ENCODE results near the gene NEK6.

NEK6 gene

DNA sequence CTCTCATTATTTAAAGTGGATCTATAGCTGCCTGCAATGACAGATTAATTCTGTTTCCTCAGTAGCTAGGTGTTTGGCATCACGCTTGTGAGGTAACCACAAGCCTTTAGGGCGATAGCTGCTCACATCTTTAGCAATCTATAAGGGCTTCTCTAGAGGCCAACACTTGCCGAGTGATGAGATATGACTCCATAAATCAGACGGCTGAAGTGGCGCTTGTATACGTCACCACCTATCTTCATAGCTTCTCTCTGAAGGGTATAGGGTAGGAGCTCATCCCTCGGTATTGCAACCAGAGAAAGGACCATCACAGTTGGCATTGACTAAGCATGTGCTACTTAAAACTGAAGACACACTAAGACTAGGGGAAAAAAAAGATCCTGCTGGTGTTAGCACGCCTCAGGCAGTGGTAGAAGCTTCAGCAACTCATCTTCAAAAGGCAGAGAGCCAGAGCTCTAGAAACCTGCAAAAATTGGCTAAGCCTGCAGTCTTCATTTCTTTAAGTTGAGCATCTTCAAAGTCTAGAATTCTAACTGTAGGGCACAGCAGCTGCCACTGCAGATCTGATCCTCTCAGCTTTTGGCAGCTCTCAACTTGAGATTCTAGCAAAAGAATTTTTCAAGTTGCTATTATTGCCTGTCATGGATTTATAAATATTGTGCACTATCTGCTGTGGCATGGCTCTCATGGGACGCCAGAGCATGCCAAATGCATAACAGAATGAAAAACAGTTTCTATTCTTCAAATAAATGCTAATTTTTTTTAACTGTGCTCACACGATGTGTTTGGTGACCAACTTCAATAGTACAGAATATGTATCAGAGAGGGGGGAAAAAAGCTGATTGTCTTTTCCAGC lies 120.0 kb downstream of the NEK6 start:
- Histone ChIP-seq H3K9ac (ENCODE audit: low read depth, low read length) (no peak overlapping the region), H3K36me3 (ENCODE audit: insufficient read depth, low read length) (no peaks in the 10 kb centered on the region; the same call in 1 of the 2 replicates), H3K9me3 (ENCODE audit: control insufficient read depth, insufficient read depth, low read length) (no peaks in the 10 kb centered on the region; the same call in 1 of the 2 replicates), H3K4me1 (ENCODE audit: insufficient read depth, low read length) (no peaks in the 10 kb centered on the region)

DNA sequence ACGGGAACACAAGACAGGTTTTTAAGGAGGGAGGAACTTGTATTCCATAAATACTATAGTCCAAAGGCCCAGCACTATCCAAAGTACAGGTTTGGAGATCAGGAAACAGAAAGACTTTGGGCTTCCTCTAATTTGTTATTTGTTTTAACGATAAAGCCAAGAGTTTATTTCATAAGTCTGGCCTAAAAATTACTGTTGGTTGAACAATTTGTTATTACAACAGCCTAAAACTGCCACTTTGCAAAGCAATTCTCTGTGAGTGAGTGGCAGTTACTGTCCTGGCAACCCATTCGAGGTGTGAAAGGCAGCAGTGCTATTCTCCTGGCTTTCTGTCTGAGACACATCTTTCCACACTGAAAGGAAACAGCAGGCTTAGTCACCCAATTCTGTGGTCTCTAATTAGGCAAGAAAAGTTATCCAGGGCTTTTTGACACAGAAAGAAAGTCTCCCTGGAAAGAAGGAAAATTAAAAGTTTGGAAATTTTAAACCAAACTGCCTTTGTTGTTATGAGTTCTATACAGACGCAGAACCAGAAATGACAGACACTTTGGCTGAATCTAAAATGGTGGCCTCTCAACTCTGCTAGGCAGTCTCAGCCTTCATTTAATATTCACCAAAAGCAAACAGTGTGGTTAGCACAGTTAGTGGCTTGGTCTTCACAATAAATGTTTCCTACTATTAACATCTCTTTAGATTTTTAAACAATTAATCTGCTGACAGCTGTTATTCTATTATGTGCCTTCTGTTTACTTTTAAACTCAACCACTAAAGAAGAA lies 123.6 kb downstream of the NEK6 start:
- Histone ChIP-seq H3K9ac (ENCODE audit: low read depth, low read length) (no peak overlapping the region), H3K36me3 (ENCODE audit: insufficient read depth, low read length) (no peaks in the 10 kb centered on the region; the same call in 1 of the 2 replicates)

DNA sequence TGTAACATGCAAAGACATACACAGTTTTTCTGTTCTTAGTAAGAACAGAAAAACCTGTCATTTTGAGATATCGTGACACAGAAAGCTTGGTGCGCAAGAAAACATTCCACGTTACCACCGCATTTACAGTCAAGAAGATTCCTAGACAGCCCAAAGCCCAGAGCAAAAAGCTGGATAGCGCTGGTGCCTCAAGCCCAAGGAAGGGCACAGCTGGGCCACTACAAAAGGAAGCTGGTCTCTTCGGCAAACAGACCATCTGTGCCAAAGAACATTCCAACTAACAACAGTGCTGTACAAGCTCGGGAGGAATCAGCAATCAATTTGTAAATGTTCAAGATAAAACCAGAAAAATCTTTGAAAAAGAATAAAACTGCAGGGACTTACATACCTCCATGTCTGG lies 126.5 kb downstream of the NEK6 start:
- no peak overlapping the region for H3K9ac ChIP-seq (ENCODE audit: low read depth, low read length)
- no peaks in the 10 kb centered on the region for H3K36me3 ChIP-seq (ENCODE audit: insufficient read depth, low read length)
- no peaks in the 10 kb centered on the region for H3K9me3 ChIP-seq (ENCODE audit: control insufficient read depth, insufficient read depth, low read length)

More for the DNA sequence above, 123.6 kb downstream of the NEK6 start:
- Histone ChIP-seq H3K9me3 (ENCODE audit: control insufficient read depth, insufficient read depth, low read length) (no peaks in the 10 kb centered on the region), H3K4me1 (ENCODE audit: insufficient read depth, low read length) (peaks cover 1% of the 10 kb centered on the region; the same call in 1 of the 2 replicates)

DNA sequence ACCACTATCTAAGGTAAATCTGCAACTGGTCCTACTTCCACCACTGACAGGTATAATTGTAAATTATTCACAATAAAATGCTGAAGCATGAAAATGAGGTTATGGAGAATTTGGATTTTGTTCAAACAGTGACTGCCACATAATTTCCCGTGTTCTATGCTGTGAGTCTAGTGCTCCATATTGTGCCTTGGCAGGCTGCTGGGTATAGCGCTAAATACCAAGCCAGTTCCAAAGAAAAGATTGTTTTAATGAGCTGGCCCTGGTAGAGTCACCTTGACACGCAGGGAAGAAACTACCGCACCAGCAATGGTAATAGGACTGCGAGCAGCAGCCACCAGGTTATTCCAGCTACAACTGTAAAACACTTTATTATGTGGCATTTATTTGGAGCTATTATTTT lies 127.1 kb downstream of the NEK6 start:
- H3K4me1 ChIP-seq (ENCODE audit: insufficient read depth, low read length), result peaks cover 4% of the 10 kb centered on the region; the same call in 1 of the 2 replicates
- H3K9me3 ChIP-seq (ENCODE audit: control insufficient read depth, insufficient read depth, low read length), result no peaks in the 10 kb centered on the region
- H3K9ac ChIP-seq (ENCODE audit: low read depth, low read length), result no peak overlapping the region
- H3K36me3 ChIP-seq (ENCODE audit: insufficient read depth, low read length), result no peaks in the 10 kb centered on the region

More for the DNA sequence above, 126.5 kb downstream of the NEK6 start:
- peaks cover 4% of the 10 kb centered on the region; the same call in 1 of the 2 replicates for H3K4me1 ChIP-seq (ENCODE audit: insufficient read depth, low read length)

DNA sequence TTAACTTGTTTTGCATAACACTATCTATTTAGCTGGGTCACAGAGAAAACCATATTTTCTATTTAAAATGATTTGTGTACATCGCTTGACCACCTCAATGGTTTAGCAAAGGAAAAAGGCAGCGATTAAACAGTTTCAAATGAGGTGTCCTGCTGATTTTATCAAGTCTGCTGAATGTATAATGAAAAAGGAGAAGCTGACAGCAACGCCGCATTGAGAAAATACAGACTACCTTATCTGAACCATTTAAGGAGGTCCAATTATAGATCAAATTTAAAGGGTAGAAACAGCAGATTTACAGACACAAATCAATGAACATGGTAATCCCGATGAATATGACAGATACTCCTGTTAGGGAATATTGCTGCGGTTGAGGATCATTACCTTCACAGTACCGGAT lies 127.9 kb downstream of the NEK6 start:
- Histone ChIP-seq H3K9ac (ENCODE audit: low read depth, low read length) (no peak overlapping the region), H3K36me3 (ENCODE audit: insufficient read depth, low read length) (no peaks in the 10 kb centered on the region), H3K4me1 (ENCODE audit: insufficient read depth, low read length) (peaks cover 6% of the 10 kb centered on the region; the same call in 1 of the 2 replicates), H3K9me3 (ENCODE audit: control insufficient read depth, insufficient read depth, low read length) (no peaks in the 10 kb centered on the region)

DNA sequence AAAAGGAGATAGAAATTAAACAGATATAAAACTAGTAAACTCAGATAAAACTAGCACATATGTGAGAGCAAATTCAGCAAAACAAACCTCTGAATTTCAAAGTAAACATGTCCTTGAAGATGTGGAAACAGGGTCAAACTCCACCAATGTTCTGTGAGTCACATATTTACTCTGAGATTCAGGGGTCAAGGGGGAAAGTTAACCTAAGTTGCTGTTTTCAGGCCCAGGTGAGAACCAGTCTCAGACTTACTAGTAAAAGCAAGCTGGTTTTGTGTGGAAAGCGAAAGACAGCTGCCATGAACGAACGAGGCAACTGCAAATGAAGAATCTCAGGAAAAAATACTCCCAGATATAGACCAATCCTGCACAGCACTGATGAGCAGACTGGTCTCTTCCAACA lies 128.5 kb downstream of the NEK6 start:
- Histone ChIP-seq H3K9ac (ENCODE audit: low read depth, low read length) (no peak overlapping the region), H3K36me3 (ENCODE audit: insufficient read depth, low read length) (no peaks in the 10 kb centered on the region), H3K4me1 (ENCODE audit: insufficient read depth, low read length) (peaks cover 11% of the 10 kb centered on the region), H3K9me3 (ENCODE audit: control insufficient read depth, insufficient read depth, low read length) (no peaks in the 10 kb centered on the region)

DNA sequence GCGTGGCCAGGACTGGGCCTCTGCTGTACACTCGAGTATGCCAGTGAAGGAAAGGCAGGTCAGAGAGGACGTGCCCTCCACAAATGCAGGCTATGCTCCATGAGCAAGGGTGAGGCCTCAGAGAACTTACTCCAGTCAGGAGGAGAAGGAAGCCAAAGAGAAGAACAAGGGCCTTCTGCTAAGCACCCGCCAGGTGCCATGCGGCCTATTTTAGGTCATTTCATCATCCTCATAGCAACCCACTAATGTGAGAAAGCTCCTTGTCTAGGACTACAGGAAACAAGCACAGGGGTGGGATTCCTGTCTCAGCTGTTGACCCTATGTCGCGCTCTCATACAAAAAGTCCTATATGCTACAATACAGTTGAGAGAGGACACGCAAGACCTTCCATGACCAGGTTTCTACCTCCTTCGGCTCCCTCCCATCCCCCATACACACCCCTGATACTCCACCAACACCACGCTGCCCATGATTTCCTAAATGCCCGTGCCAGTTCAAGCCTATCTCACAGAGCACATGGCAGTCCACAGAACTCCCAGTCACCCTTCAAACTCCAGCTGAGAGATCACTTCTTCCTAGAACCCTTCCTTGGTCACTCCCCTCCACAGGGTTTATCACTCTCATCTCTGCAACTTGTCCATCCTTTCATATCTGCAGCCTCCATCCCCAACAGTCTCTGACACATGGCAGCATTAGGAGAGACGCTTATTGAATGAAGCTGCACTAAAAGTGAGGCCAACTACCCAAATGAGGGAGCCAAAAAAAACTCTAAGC lies 130.7 kb downstream of the NEK6 start:
- no peak overlapping the region for H3K9ac ChIP-seq (ENCODE audit: low read depth, low read length)
- peaks cover 33% of the 10 kb centered on the region for H3K4me1 ChIP-seq (ENCODE audit: insufficient read depth, low read length)
- no peaks in the 10 kb centered on the region for H3K36me3 ChIP-seq (ENCODE audit: insufficient read depth, low read length)
- H3K9me3 ChIP-seq (ENCODE audit: control insufficient read depth, insufficient read depth, low read length), result no peaks in the 10 kb centered on the region

DNA sequence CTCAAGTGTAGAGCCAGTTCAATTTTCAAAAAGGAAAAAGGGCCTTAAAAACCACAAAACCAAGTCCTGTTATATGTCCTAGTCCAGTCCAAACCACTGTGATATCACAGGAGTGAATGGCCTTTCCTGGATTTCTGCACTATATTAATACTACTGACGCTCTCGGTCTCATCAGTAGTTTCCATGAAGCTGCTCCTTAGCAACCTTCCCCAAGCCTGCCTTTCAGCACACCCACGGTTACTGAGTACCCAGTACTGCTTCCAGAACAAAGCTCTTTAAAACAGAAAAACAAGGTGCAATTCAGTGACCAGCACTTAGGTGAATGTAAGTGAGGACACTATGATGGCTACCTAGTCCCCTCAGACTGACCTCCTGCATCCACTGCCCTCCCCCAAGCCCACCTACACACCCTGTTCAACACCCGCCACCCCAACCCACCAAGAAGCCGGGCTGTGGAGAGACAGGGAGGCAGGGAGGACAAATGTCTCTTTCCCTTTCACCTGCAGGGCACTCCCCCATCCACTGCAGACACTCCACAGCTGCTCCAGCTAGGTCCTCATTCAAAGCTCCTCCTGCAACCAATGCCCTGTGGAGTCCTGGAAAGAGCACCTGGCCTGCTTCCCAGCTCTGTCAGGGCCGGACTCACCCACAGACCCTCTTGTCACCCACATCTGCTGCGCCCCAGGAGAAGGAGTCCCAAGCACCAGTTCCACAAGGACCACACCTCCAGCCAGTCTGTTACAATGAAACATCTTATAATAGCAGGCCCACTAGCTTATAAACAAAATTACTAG lies 131.6 kb downstream of the NEK6 start:
- Histone ChIP-seq H3K9ac (ENCODE audit: low read depth, low read length) (no peak overlapping the region), H3K4me1 (ENCODE audit: insufficient read depth, low read length) (peaks cover 42% of the 10 kb centered on the region), H3K9me3 (ENCODE audit: control insufficient read depth, insufficient read depth, low read length) (no peaks in the 10 kb centered on the region), H3K36me3 (ENCODE audit: insufficient read depth, low read length) (no peaks in the 10 kb centered on the region)

DNA sequence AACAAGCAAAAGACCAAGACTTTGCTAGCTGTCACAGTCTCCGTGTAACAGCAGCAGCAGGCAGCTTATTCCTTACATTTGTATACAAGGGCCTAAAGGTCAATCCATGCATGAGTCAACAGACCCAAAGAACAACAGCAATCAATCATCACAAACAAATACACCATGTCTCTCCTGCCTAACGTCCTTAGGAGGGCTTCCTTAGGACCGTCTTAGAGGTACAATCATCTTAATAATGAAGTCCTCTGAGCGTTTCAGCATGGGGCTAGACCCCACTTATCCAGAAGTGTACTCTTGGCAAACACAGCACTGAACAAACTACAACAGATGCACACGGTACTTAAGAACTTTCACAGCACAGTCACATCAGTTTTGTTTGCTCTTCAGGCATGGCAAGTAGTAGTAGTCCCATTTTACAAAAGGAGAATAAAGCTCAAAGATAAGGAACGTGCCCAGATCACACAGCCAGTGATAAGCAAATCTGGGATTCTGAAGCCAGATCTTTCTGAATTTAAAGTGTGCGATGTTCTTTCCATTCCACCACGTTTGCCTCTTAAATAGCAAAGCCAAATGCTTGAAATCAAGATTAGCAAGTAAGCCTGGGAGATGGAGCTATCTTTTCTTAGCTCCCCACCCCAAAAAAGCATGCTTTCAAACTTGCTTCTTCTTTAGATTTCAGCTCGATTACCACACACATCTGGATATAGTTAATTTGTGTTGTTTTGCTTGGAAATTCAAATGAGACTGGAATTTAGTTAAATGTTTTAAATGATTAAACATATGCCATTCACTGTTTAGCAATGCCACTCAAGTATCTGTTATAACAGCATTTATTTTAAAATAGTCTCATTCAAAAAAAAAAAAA lies 133.3 kb downstream of the NEK6 start:
- Histone ChIP-seq H3K9ac (ENCODE audit: low read depth, low read length) (no peak overlapping the region), H3K36me3 (ENCODE audit: insufficient read depth, low read length) (no peaks in the 10 kb centered on the region), H3K9me3 (ENCODE audit: control insufficient read depth, insufficient read depth, low read length) (no peaks in the 10 kb centered on the region), H3K4me1 (ENCODE audit: insufficient read depth, low read length) (peaks cover 42% of the 10 kb centered on the region)

DNA sequence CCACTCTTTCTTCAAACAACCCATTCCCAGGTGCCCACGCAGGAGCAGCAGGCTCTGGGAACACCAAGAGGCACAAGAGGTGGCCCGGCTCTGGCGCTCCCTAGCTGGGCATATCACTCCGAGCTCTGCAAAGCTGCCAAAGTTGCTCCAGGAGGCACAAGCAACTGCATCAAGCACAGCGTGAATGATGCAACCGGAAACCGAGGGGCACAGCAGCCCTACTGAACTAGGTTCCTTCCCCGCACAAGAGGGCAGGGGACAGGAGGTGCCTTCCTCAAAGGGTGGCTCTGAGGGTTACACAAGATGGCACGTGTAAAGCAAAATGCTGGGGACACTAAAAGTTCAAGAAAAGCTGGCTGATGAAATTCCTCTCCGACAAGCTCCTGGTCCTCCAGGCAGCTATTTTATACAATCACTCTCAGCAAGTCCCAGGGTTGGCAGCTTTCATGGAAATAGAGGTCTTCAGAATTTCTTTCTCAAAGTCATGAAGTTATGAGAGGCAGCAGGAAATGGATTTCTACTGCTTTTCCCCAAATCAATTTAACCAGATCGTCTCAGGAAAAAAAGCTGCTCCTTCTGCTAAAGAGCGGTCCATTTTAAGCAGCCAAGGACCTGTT lies 134.6 kb downstream of the NEK6 start:
- peaks cover 38% of the 10 kb centered on the region for H3K4me1 ChIP-seq (ENCODE audit: insufficient read depth, low read length)
- no peaks in the 10 kb centered on the region for H3K9me3 ChIP-seq (ENCODE audit: control insufficient read depth, insufficient read depth, low read length)
- H3K9ac ChIP-seq (ENCODE audit: low read depth, low read length), result no peak overlapping the region
- no peaks in the 10 kb centered on the region for H3K36me3 ChIP-seq (ENCODE audit: insufficient read depth, low read length)

DNA sequence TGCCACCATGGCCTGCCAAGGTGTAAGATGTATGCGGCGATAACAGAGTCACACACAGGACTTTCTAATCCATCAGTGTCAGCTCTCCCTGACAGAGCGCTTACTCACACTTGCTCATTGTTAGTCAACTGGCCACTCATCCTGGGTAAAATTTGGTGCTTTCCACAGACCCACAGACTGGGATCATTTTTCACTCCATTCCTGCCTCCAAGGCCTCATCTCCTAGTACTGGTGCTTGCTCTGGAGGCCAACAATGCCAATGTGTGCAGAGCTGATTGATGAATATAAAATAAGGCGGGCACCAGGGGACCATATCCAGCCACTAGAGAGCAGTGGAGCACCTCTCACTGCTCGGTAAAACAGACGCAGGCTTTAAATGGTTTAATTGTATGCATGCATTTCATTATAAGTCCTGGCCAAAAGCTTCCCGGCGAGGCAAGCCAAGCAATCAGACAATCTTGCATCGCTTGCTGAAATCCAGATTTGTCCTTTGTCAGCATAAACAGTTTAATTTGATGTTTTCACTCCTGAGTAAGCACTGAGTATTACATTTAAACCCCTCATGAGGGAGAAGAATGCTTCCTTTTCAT lies 135.2 kb downstream of the NEK6 start:
- no peak overlapping the region for H3K9ac ChIP-seq (ENCODE audit: low read depth, low read length)
- peaks cover 38% of the 10 kb centered on the region for H3K4me1 ChIP-seq (ENCODE audit: insufficient read depth, low read length)
- no peaks in the 10 kb centered on the region for H3K9me3 ChIP-seq (ENCODE audit: control insufficient read depth, insufficient read depth, low read length)
- H3K36me3 ChIP-seq (ENCODE audit: insufficient read depth, low read length), result no peaks in the 10 kb centered on the region

DNA sequence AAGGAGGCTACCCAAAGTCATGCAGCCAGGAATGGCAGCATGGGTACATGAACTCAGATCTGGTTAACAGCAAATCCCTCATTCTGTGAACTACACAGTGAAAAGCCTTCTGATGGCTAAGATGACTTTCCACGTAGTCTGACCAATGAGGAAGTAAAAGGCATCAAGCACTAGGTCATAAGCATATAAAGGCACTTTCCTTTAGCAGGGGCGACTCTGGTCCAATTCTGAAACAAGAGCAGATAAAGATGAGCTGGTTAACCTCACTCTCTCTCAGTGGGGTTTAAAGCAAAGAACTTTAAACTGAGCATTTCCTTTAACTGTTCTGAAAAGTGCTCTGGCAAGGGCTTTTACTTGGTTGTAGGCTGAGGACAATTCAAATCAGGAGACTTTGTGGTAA lies 136.4 kb downstream of the NEK6 start:
- Histone ChIP-seq H3K9ac (ENCODE audit: low read depth, low read length) (no peak overlapping the region), H3K4me1 (ENCODE audit: insufficient read depth, low read length) (peaks cover 42% of the 10 kb centered on the region), H3K36me3 (ENCODE audit: insufficient read depth, low read length) (no peaks in the 10 kb centered on the region), H3K9me3 (ENCODE audit: control insufficient read depth, insufficient read depth, low read length) (no peaks in the 10 kb centered on the region)

Data from ES-I3 (cell line).